GM12872 (cell line): ENCODE measurements around the gene STH.

Experiments
- TF ChIP-seq, protein P1 (sequence below): IDR thresholded peaks from 3 replicates; pipeline ENCODE4 v1.5.1; 2011; ENCODE audit warnings: low read depth, mild to moderate bottlenecking, low read length, moderate library complexity; ENCODE audit not compliant: insufficient read depth

Gene STH

DNA sequence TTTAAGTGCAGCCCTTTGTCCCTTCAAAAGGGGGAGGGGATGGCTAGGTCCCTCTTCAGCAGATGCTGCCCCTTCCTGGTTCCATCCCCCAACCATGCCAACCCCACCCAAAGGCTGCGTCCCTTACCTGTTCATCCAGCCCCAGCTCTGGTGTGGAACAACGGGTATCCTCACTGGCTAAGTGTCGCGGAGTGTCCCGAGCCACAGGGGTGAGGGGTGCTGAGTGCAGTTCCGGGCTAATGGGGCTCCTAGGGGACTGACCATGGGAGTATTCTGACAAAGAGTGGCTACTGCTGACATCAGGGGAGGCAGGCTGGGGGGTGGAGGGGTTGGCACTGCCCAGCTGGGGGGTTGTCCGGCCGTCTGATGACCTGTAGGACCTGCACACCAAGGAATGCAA, 32.9 kb downstream of the STH start:
- TF ChIP-seq, protein P1, sequence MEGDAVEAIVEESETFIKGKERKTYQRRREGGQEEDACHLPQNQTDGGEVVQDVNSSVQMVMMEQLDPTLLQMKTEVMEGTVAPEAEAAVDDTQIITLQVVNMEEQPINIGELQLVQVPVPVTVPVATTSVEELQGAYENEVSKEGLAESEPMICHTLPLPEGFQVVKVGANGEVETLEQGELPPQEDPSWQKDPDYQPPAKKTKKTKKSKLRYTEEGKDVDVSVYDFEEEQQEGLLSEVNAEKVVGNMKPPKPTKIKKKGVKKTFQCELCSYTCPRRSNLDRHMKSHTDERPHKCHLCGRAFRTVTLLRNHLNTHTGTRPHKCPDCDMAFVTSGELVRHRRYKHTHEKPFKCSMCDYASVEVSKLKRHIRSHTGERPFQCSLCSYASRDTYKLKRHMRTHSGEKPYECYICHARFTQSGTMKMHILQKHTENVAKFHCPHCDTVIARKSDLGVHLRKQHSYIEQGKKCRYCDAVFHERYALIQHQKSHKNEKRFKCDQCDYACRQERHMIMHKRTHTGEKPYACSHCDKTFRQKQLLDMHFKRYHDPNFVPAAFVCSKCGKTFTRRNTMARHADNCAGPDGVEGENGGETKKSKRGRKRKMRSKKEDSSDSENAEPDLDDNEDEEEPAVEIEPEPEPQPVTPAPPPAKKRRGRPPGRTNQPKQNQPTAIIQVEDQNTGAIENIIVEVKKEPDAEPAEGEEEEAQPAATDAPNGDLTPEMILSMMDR: no peak

DNA sequence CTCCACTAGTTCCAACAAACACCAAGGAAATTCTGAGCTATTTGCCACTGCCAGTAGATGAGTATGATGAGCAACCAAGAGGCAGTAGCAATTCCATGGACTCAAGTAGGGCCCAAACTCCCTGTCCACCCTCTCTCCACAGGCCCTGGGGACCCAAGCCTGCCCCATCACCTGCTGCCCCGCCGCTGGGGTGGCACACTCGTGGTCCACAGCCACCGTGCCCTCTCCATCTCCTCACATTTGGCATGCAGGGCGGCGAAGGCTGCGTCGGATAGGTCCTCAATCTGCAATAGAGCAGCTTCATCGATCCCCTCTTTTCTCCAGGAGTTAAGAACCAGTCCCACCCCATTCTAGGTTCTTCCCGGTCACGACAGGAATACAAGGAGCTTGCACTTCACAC, 33.9 kb downstream of the STH start:
- TF ChIP-seq, protein P1: no peak

DNA sequence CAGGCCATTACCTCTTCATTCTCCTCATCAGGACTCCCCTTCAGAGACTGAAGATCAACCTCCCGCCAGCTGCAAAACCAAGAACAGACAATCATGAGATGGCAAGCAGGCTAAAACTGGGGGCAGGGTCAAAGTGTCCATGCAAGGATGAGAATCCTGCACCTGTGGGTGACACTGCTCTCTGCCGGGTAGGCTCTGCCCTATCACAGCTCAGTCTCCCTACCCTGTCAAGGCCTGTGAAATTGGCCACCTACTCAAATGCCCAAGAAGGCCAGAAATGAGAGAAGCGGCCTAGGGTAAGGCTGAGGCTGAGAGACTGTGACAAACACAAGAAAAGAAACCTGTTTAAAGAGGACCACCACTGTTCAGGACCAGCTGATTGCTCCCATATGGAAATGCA, 34.3 kb downstream of the STH start:
- TF ChIP-seq, protein P1: no peak

DNA sequence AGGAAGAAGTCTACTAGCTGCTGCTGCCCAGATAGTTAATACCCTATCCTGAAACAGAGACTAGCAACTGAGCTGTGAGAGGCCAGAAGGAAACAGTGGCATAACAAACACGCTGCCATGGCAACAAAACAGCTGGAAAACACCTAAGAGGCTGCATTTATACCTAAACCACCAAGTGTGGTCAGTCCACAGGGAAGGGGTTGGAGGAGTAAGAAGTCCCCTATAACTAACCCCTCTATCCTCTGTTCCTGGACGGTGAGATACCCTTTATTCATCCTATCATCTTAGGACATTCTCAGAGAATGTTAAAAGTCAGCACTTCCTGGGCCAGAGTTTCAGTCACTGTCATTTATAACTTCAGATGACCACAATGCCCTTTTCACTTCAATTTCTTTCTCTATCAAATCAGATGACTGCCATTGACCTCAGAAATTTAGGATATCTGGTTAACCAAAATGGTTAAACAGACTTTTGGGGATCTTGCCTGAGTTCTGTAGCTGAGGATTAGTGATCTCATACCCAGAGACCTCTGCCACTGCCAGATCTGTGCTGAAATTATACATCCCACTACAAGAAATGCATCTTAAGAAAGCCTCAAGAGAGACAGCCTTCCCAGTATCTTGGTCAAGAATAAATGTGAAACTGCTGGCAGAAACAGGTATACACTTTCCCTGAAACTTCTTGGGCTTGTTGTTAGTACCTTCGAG, 36.2 kb downstream of the STH start:
- TF ChIP-seq, protein P1: no peak

DNA sequence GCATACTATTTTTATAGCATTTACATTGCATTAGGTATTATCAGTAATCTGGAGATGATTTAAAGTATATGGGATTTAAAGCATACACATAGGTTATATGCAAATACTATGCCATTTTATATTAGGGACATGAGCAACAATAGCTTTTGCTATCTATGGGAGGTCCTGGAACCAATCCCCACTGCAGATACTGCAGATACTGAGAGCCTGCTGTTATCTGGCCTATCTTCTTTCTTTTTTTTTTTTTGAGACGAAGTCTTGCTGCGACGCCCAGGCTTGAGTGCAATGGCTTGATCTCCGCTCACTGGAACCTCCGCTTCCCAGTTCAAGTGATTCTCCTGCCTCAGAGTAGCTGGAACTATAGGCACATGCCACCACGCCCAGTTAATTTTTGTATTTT, 37.4 kb downstream of the STH start:
- TF ChIP-seq, protein P1: no peak

DNA sequence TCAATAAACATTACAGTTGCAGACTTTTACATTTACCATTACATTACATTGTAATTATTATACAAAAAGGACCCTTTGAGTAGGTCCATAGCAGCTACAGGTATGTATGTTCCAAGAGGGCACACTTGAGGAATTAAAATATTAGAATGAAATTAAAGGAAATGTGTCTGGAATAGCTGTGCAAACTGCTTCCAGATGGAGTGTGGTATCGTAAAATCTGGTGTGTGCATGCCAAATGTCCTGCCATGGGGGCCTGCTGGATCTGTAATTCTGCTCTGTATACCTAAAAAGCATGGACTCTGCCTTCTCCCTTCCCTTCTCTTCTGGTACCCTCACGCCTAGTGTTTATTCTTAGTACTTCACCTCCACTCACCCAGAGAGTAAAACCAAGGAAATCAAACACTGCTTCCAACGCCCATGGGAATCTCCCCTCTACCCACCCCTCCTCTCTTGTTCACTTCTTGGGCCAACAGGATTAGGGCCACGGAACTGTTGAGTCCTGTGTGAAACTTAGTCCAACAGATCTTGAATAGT, 38.7 kb downstream of the STH start:
- TF ChIP-seq, protein P1: no peak

DNA sequence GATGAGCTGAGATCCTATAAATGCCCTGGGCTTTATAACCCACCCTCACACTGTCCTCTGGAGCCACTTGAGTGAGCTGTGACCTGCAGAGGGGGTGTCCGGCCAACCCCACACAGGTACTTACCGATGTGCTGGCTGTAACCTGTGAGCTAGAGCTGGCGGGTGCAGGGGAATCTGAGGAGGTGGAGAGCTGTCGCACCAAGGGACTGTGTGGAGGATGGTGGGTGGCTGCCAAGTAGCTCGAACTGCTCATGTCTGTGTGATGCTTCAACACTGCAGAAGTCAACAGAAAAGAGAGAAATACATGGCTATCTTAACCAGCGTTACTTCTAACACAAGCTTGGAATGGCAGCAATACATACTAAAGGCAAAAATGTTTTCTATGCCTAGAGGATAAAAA, 39.4 kb downstream of the STH start:
- TF ChIP-seq, protein P1: no peak
